ENCODE data around the gene SCARF2. TPM values are rescaled to one million over a fixed set of nuclear protein-coding genes. Genes with fewer than 3 reads are reported as not detected.
"Not testable (repeated sequence)": the region's sequence is repeated elsewhere in the genome, so short reads cannot be mapped to it uniquely, and the experiment has no call there.

The SCARF2 gene, protein sequence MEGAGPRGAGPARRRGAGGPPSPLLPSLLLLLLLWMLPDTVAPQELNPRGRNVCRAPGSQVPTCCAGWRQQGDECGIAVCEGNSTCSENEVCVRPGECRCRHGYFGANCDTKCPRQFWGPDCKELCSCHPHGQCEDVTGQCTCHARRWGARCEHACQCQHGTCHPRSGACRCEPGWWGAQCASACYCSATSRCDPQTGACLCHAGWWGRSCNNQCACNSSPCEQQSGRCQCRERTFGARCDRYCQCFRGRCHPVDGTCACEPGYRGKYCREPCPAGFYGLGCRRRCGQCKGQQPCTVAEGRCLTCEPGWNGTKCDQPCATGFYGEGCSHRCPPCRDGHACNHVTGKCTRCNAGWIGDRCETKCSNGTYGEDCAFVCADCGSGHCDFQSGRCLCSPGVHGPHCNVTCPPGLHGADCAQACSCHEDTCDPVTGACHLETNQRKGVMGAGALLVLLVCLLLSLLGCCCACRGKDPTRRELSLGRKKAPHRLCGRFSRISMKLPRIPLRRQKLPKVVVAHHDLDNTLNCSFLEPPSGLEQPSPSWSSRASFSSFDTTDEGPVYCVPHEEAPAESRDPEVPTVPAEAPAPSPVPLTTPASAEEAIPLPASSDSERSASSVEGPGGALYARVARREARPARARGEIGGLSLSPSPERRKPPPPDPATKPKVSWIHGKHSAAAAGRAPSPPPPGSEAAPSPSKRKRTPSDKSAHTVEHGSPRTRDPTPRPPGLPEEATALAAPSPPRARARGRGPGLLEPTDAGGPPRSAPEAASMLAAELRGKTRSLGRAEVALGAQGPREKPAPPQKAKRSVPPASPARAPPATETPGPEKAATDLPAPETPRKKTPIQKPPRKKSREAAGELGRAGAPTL
- 0.16 TPM for polyA plus RNA-seq

DNA sequence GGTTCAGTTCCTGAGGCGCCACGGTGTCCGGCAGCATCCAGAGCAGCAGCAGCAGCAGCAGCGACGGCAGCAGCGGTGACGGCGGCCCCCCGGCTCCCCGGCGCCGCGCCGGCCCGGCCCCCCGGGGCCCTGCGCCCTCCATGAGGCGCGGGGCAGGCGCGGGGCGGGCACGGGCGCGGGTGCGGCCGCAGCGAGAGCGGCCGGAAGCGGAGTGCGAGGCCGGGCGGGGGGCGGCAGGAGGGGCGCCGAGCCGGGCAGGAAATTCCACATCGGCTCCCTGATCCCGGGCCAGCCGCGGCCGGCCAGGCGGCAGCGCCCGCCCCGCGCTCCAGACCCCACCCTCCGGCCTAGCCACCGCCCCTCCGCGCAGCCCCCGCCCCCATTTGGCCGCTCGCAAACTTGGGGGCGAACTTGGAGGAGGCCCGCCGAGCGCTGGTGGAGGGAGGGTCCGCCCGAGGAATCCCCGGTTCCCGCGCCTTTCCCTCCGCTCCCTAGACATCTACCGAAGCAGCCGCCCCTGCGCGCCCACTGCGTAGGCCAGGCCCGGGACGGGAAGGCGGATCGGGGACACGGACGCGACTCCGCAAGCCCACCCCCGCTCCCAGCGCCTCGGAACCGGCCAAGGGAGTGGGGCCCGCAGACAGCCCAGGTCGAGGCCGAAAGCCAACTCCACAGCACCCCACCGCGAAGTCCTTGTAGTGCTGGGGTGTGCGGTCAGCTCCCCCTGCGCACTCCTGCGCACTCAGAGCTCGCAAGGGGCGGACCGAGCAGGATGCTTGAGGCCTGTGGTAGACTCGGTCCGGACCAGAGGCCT, at the start of gene SCARF2:
Gene SCARF2, minus strand, starts transcription at position 213 of the 814 bp plus-strand sequence. Its CDS starts 71 bp downstream, at position 142.
- no peak within 1 kb of the TSS for H3K27ac Mint-ChIP-seq
- H3K4me1 Mint-ChIP-seq, result peaks cover 4 to 12% (median 5%) of the 10 kb centered on the region in 3 donors
- peaks cover under 1% of the 10 kb centered on the region for H3K36me3 Mint-ChIP-seq
- H3K9me3 Mint-ChIP-seq, result no peaks in the 10 kb centered on the region
- peak within 1 kb of the TSS; percentile 73 to 95 (median 85) for H3K4me3 Mint-ChIP-seq
- peaks cover 37% of the 10 kb centered on the region for H3K27me3 Mint-ChIP-seq

DNA sequence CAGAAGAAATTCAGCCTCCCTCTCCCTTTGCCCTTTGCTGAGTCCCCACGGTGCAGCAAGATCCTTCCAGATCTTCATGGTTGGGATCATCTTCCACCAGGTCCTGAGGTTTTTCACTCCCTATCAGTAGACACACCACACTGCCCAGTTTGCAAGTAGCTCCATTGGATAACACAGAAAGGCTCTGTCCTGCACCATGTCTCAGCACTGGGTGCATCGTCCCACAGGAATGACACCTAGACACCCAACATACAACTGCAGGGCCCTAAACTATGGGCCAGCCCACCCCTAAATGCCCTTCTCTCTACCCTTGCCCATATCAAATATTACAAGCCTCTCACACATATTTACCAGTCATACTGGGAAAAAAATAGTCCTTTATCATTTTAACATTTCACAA, 48.6 kb upstream of the SCARF2 start:
- Mint-ChIP-seq H3K36me3 (peaks cover 11% of the 10 kb centered on the region), H3K27me3 (no peaks in the 10 kb centered on the region), H3K4me3 (no peak overlapping the region), H3K27ac (no peak overlapping the region), H3K9me3 (no peaks in the 10 kb centered on the region), H3K4me1 (peaks cover 10 to 16% (median 14%) of the 10 kb centered on the region in 3 donors)

DNA sequence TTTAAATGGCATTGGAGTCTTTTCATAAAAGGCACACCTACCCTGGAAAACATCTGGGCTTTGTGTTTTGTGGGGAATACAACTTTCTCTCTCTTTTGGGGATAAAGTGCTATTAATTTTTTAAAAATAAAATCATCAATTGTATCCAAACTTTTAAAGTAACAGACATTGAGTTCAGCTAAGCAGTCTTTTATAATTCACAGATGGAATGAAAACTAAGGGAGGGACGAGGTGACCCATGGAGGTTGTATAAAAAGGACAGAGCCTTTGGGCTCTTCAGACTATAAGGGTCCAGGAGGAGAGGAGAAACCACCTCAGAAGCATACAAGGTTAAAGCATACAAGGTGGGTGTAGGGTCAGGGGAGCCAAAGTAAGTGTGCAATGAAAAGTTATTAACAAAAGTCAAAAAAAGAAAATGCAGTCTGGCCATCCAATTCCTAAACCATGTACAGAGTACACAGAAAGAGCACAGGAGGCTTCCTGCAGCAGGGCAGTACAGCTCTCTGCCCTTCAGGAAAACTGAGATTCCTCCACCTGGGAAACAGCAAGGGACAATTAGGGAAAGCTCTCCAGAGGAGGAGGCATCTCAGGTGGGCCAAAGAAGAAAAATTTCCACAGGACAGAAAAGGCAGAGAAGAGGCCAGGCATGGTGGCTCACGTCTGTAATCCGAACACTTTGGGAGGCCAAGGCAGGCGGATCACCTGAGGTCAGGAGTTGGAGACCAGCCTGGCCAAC, 47.5 kb upstream of the SCARF2 start:
- peaks cover 5 to 11% (median 9%) of the 10 kb centered on the region in 3 donors for H3K4me1 Mint-ChIP-seq
- H3K9me3 Mint-ChIP-seq, result no peaks in the 10 kb centered on the region
- no peak overlapping the region for H3K4me3 Mint-ChIP-seq
- peaks cover 11% of the 10 kb centered on the region for H3K36me3 Mint-ChIP-seq
- H3K27me3 Mint-ChIP-seq, result no peaks in the 10 kb centered on the region
- no peak overlapping the region for H3K27ac Mint-ChIP-seq

DNA sequence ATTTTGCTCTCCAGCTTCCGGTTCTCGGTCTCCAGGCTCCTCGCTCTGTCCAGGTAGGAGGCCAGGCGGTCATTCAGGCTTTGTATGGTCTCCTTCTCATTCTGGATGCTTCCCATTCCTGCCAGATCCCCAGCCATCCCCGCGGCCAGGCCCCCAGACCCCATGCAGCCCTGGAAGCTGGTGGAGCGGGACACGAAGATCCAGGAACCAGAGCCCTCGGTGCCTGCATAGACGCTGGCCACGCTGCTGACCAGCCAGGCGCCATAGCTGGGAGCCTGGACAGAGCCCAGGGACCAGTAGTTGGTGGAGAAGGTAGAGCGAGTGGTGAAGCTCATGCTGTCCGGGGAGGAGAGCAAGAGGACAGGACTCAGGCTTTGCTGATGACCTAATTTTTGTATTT, 46.1 kb upstream of the SCARF2 start:
- H3K4me3 Mint-ChIP-seq, result no peak overlapping the region
- H3K36me3 Mint-ChIP-seq, result peaks cover 10% of the 10 kb centered on the region
- H3K27me3 Mint-ChIP-seq, result no peaks in the 10 kb centered on the region
- H3K9me3 Mint-ChIP-seq, result no peaks in the 10 kb centered on the region
- peaks cover 4 to 5% (median 4%) of the 10 kb centered on the region in 3 donors for H3K4me1 Mint-ChIP-seq
- H3K27ac Mint-ChIP-seq, result no peak overlapping the region

DNA sequence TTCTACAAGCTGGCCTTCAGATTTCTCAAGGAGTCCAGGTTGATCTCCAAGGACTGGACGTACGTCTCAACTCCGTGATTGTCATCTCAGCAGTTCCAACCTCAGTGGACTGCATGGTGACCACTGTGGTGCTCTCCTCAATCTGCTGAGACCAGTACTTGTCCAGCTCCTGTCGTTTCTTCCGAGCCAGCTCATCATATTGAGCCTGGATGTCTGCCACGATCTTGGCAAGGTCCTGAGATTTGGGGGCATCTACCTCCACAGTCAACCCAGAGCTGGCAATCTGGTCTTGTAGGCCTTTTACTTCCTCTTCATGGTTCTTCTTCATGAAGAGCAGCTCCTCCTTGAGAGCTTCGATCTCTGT, 45.5 kb upstream of the SCARF2 start:
- H3K36me3 Mint-ChIP-seq, H3K9me3 Mint-ChIP-seq, H3K4me1 Mint-ChIP-seq, H3K27ac Mint-ChIP-seq, H3K27me3 Mint-ChIP-seq, H3K4me3 Mint-ChIP-seq: not testable (repeated sequence)

DNA sequence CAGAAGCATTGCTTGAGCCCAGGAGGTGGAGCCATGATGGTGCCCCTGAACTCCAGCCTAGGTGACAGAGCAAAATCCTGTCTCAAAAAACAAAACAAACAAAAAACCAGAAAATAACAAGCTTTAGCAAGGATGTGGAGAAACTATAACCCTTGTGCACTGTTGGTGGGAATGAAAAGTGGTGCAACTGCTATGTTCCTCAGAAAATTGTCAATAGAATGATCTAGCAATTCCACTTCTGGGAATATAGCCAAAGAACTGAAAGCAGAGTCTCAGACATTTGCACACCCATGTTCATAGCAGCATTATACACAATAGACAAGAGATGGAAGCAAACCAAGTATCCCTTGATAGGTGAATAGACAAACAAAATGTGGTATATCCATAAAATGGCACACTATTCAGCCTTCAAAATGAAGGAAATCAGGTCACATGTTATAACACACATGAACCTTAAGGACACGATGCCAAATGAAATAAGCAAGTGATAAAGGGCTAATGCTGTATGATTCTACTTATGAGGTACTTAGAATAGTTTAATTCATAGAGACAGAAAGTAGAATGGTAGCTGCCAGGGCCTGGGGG, 42.1 kb upstream of the SCARF2 start:
- Mint-ChIP-seq H3K4me1 (peaks cover 2 to 3% (median 3%) of the 10 kb centered on the region in 3 donors), H3K27ac (no peak overlapping the region), H3K4me3 (no peak overlapping the region), H3K9me3 (no peaks in the 10 kb centered on the region), H3K36me3 (peaks cover 4% of the 10 kb centered on the region), H3K27me3 (no peaks in the 10 kb centered on the region)

DNA sequence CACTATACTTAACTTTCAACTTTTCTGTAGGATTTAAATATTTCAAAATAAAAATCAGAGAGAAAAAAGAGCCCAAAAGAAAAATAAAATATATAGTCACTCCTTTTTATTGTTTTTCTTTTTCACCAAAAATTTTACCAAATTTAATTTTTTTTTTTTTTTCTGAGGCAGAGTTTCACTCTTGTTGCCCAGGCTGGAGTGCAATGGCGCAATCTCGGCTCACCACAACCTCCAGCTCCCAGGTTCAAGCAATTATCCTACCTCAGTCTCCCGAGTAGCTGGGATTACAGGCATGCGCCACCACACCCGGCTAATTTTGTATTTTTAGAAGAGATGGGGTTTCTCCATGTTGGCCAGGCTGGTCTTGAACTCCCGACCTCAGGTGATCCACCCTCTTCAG, 40.4 kb upstream of the SCARF2 start:
- H3K36me3 Mint-ChIP-seq, H3K9me3 Mint-ChIP-seq, H3K27ac Mint-ChIP-seq: not testable (repeated sequence)

DNA sequence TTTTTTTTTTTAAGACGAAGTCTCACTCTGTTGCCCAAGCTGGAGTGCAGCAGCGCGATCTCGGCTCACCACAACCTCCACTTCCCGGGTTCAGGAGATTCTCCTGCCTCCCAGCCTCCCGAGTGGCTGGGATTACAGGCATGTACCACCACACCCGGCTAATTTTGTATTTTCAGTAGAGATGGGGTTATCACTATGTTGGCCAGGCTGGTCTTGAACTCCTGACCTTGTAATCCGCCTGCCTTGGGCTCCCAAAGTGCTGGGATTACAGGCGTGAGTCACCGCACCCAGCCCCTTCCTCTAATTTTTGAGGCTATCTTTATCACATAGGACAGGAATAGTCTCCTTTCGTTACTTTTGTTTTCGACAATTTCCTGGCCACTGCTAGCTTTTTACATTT, 37.9 kb upstream of the SCARF2 start:
- H3K27me3 Mint-ChIP-seq, H3K4me3 Mint-ChIP-seq, H3K27ac Mint-ChIP-seq, H3K4me1 Mint-ChIP-seq, H3K36me3 Mint-ChIP-seq, H3K9me3 Mint-ChIP-seq: not testable (repeated sequence)

More for the DNA sequence above, 40.4 kb upstream of the SCARF2 start:
- not testable (repeated sequence) for H3K4me3 Mint-ChIP-seq, H3K4me1 Mint-ChIP-seq, H3K27me3 Mint-ChIP-seq

DNA sequence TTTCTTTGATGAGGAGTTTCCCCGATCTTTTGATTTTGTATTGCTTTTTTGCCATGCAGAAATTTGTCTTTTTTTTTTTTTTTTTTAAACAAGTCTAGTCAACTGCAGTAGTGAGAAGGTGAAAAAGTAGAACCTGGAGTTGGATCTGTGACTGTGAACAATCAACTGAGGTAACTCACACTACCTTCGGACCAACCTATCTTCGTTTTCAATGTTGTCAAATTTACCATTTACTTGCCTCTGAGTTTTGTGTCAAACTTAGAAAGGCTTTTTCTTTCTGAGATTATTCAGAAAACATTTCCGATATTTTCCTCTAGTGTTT, 37.5 kb upstream of the SCARF2 start:
- Mint-ChIP-seq H3K27ac (no peak overlapping the region), H3K4me1 (peaks cover 2 to 6% (median 4%) of the 10 kb centered on the region in 3 donors), H3K9me3 (peaks cover 0 to 2% (median 0%) of the 10 kb centered on the region in 3 donors), H3K36me3 (no peaks in the 10 kb centered on the region), H3K27me3 (no peaks in the 10 kb centered on the region), H3K4me3 (no peak overlapping the region)

DNA sequence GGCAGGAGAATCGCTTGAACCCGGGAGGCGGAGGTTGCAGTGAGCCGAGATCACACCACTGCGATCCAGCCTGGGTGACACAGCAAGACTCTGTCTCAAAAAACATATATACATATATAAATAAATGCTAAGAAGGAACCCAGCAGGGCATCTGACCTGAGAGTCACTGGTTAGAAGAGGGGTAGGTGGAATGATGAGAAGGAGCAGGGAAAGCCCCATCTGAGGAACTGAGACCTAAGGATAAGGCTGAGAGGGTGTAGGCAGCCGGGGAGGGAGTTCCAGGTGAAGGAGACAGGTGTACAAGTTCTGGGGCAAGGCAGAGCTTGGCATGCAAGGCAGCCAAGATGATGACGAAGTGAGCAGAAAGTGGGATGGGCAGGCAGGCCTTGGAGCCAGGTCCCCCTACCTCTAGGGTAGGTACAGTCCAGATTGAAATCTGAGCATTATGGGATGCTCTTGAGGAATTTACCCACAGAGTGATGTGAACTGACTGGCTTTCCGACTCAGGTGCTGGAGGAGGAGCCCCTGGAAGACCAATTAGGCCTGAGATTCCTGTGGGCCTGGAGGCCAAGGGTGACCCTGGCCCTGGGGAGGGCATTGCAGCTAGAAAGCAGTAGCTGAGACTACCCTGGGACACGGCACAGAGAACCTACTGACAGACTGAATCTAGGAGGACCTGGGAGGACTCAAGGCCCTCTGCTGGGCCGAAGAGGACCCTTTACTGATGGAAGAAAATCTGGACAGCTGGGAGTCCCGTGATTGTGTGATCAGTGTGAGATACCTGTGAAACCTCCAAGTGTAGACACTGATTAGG, 35.2 kb upstream of the SCARF2 start:
- Mint-ChIP-seq H3K27me3 (no peaks in the 10 kb centered on the region), H3K27ac (no peak overlapping the region), H3K36me3 (peaks cover 4% of the 10 kb centered on the region), H3K4me3 (no peak overlapping the region), H3K4me1 (peaks cover 2 to 12% (median 4%) of the 10 kb centered on the region in 3 donors), H3K9me3 (peaks cover 0 to 2% (median 0%) of the 10 kb centered on the region in 3 donors)

DNA sequence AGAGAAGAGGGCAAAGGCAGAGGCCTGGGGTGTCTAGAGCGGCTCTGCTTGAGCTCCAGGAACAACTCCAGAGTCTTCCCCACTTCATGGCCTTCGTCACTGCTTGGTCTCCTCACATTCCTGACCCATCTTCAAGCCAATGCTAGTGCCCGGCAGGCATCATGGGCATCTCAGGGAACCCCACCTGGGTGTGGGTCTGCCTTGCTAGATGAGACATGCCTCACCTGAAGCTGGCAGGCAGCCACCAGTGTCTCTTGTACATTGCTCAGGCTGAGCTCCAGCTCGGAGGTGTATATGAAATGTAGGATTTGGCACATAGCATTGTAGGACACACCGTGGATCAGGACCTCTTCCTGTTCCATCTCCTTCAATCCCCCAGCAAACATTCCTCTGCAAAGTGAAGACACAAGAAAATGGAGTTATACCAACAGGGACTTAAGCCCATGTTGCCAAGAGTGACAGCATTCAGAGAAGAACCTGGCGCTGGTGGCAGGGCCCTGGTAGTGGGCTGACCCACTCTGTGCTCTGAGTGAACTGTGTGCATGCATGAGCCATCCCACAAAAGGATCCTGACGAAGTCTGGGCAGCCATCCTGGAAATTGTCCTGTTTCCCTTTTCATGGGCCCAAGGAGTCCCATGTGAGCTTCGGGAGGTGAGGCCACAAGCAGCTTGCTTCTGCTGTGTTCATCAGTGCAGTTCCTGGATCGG, 33.7 kb upstream of the SCARF2 start:
- Mint-ChIP-seq H3K27ac (peak overlapping the region in 1 of 3 donors; percentile 46), H3K36me3 (peaks cover 4% of the 10 kb centered on the region), H3K4me1 (peaks cover 4 to 8% (median 6%) of the 10 kb centered on the region in 3 donors), H3K4me3 (no peak overlapping the region), H3K9me3 (peaks cover 0 to 2% (median 0%) of the 10 kb centered on the region in 3 donors), H3K27me3 (no peaks in the 10 kb centered on the region)

DNA sequence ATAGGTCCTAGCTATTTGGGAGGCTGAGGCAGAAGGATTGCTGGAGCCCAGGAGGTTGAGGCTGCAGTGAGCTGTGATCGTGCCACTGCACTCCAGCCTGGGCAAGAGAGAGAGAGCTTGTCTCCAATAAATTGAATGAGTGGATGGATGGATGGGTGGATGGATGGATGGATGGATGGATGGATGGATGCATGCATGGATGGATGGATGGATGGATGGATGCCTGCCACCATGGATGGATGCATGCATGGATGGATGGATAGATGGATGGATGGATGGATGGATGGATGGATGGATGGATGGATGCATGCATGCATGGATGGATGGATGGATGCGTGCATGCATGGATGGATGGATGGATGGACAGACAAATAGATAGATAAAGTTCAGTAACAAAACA, 32.9 kb upstream of the SCARF2 start:
- H3K4me1 Mint-ChIP-seq, result peaks cover 4 to 12% (median 9%) of the 10 kb centered on the region in 3 donors

More for the DNA sequence above, 32.9 kb upstream of the SCARF2 start:
- peak overlapping the region in 1 of 3 donors; percentile 88 for H3K27ac Mint-ChIP-seq
- not testable (repeated sequence) for H3K36me3 Mint-ChIP-seq, H3K4me3 Mint-ChIP-seq, H3K9me3 Mint-ChIP-seq, H3K27me3 Mint-ChIP-seq
